Bronchial epithelial cell (primary cell): Measurements from ENCODE around the gene PVALEF. TPM values are rescaled to one million over a fixed set of nuclear protein-coding genes. Genes with fewer than 3 reads are reported as not detected.
A peak's percentile ranks its signal among the peaks of the same experiment; 100 is the strongest.

ENCODE experiments used
- DNase-seq: peaks from one replicate; pipeline ENCODE4 v3.0.0-alpha.2; 2010; ENCODE audit warnings: low read depth
- FAIRE-seq: peaks from 2 replicates; lab custom pipeline; 2011; peaks lifted over from hg19 to GRCh38; lab: Jason Lieb, UNC
- H3K27me3 ChIP-seq: 2 replicates; pipeline ENCODE4 v1.5.1; 2011; ENCODE audit warnings: low read length; ENCODE audit not compliant: control insufficient read depth, insufficient read depth
- H3K36me3 ChIP-seq: 2 replicates; pipeline ENCODE4 v1.5.1; 2011; ENCODE audit warnings: low read length; ENCODE audit not compliant: control insufficient read depth, insufficient read depth
- H3K4me3 ChIP-seq: 2 replicates; pipeline ENCODE4 v1.5.1; 2011; ENCODE audit warnings: mild to moderate bottlenecking, low read depth, low read length, control low read depth
- total RNA-seq: library from RNA; depleted of rRNA; stranded (reverse); fragments of >200 nt; gene quantifications from 2 replicates; pipeline ENCODE4 v1.2.1, GENCODE V29; 2014
- TF ChIP-seq, protein P1 (sequence below): IDR thresholded peaks from 2 replicates; pipeline ENCODE4 v1.5.1; 2011; ENCODE audit warnings: mild to moderate bottlenecking, moderate library complexity, low read length, control low read depth, inconsistent platforms; ENCODE audit not compliant: insufficient read depth, severe bottlenecking

The PVALEF gene
- total RNA-seq, 1 donor from 2014 or later: not detected

GRCh38 chr17:81194225-81194760 is 29.0 kb downstream of the PVALEF start:
- TF ChIP-seq, protein P1, sequence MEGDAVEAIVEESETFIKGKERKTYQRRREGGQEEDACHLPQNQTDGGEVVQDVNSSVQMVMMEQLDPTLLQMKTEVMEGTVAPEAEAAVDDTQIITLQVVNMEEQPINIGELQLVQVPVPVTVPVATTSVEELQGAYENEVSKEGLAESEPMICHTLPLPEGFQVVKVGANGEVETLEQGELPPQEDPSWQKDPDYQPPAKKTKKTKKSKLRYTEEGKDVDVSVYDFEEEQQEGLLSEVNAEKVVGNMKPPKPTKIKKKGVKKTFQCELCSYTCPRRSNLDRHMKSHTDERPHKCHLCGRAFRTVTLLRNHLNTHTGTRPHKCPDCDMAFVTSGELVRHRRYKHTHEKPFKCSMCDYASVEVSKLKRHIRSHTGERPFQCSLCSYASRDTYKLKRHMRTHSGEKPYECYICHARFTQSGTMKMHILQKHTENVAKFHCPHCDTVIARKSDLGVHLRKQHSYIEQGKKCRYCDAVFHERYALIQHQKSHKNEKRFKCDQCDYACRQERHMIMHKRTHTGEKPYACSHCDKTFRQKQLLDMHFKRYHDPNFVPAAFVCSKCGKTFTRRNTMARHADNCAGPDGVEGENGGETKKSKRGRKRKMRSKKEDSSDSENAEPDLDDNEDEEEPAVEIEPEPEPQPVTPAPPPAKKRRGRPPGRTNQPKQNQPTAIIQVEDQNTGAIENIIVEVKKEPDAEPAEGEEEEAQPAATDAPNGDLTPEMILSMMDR: no peak
- no peak for DNase-seq
- Histone ChIP-seq H3K4me3 (no peak overlapping the region), H3K36me3 (peaks cover 1% of the 10 kb centered on the region), H3K27me3 (no peaks in the 10 kb centered on the region)
- FAIRE-seq: no peak

- FAIRE-seq (no peak), DNase-seq (peak; percentile 8)
- no peak overlapping the region for H3K4me3 ChIP-seq
- TF ChIP-seq, protein P1: no peak
- H3K27me3 ChIP-seq: no peaks in the 10 kb centered on the region
- peaks cover 1% of the 10 kb centered on the region for H3K36me3 ChIP-seq
Measured at GRCh38 chr17:81194941-81195901, 29.9 kb downstream of the PVALEF start.

DNA sequence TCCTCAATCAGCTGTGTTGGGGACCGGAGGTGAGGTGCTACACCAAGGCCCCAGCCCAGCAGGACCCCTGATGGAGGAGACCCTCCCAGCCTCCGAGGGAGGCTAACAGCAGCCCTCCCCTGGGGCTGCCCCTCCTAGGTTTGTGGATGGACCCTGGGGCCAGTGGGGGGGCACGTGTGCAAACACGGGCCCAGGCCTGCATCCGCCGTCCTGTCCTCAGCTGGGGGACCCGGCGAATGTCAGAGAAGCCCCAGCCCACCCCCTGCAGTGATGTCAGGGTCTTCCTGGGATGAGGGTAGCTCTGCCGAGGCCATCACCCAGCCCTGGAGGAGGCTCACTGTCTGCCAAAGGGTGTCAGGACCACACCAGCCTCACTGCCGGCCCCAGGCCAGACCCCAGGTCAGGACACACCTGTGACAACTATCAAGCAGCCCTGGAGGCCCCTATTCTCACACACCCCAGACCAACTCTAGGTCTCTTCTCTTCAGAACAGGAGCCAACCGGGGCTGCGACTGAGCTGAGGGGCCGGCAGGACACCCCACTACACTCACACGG is 30.7 kb downstream of the PVALEF start:
- FAIRE-seq (no peak), DNase-seq (no peak)
- Histone ChIP-seq H3K27me3 (no peaks in the 10 kb centered on the region), H3K4me3 (no peak overlapping the region), H3K36me3 (peaks cover 1% of the 10 kb centered on the region)
- TF ChIP-seq, protein P1: no peak

DNA sequence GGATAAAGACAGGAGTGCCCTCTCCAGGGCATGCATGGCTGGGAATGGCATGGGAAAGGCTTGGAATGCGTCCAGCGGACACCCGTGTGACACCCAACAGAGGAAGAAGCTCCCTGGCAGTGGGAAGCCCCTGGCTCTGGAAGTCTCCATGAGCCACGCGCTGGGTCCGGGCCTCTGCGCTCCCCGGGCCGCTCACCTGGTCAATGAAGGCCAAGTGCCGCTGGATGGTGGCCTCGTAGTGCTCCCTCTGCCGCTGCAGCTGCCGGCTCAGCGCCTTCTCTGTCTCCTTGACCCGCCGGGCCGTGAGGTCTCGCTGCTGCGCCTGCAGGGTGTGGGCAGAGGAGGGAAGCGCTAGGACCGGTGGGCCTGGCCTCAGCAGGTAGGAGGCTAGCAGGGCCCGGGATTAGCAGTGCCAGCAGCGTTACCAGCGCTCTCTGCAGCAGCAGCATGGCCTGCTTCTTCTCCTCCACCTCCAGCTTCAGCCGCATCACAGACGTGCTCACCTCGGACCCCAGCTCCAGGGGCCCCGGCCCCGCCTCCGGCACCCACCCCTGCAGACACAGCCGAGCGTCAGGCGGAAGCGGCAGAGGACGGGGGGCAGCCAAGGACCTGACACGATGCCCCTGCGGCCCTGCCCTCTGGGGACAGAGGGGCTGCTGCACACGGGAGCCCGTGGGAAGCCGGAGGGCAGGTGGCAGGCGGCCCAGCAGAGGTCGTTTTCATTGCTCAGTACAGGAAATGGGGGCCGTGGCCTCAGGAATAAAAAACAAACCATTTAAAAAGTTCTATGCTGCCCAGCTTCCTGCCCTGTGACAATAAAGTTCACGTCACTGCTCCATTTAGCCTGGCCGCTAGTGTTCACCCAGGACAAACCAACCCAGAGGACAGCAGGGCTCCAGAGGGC is 31.4 kb downstream of the PVALEF start:
- FAIRE-seq (no peak), DNase-seq (no peak)
- no peak overlapping the region for H3K4me3 ChIP-seq
- H3K36me3 ChIP-seq: peaks cover 1% of the 10 kb centered on the region
- H3K27me3 ChIP-seq: no peaks in the 10 kb centered on the region
- TF ChIP-seq, protein P1: no peak

- Histone ChIP-seq H3K36me3 (peaks cover 1% of the 10 kb centered on the region), H3K27me3 (no peaks in the 10 kb centered on the region), H3K4me3 (no peak overlapping the region)
- DNase-seq: no peak
- TF ChIP-seq, protein P1: no peak
- no peak for FAIRE-seq
Measured at GRCh38 chr17:81197409-81197795, 32.1 kb downstream of the PVALEF start.
